OCI-LY7 (cell line): ENCODE results near the gene APOD.

Experiments used
- EZH2phosphoT487 ChIP-seq: fragments of 200-600 bp; sonication (generic); IDR thresholded peaks from 2 replicates; pipeline ENCODE4 v1.6.1; 2018; ENCODE audit warnings: low read depth, borderline replicate concordance, mild to moderate bottlenecking, mixed run types, antibody characterized with exemption, low read length, moderate library complexity, mixed read lengths
- TF ChIP-seq, protein P1 (sequence below): fragments of 200-600 bp; sonication (generic); conservative IDR thresholded peaks from 2 replicates; pipeline ENCODE4 v1.5.1; 2014; ENCODE audit warnings: mild to moderate bottlenecking, antibody characterized with exemption, low read length, moderate library complexity, mixed read lengths

DNA sequence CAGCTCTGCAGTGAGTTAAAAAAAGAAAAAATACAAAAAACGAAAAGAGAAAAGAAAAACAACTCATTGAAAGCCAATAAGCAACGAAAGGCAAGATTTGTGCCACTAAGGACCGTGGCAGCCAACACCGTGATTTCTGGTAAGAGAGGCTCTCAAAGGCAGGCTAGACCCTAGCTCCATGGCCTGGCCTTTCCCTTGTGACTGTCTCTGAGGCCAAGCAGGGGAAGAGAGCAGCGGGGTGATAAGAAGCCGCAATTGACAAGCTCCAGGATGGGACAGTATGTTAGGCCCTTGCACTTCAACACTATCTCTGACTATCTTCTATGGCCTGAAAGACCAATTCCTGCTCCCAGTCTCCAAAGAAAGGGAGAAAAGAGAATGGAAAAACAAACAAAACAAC is 12.4 kb downstream of the APOD start:
- TF ChIP-seq, protein P1, sequence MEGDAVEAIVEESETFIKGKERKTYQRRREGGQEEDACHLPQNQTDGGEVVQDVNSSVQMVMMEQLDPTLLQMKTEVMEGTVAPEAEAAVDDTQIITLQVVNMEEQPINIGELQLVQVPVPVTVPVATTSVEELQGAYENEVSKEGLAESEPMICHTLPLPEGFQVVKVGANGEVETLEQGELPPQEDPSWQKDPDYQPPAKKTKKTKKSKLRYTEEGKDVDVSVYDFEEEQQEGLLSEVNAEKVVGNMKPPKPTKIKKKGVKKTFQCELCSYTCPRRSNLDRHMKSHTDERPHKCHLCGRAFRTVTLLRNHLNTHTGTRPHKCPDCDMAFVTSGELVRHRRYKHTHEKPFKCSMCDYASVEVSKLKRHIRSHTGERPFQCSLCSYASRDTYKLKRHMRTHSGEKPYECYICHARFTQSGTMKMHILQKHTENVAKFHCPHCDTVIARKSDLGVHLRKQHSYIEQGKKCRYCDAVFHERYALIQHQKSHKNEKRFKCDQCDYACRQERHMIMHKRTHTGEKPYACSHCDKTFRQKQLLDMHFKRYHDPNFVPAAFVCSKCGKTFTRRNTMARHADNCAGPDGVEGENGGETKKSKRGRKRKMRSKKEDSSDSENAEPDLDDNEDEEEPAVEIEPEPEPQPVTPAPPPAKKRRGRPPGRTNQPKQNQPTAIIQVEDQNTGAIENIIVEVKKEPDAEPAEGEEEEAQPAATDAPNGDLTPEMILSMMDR: no peak
- TF ChIP-seq EZH2phosphoT487: no peak
